Stimulated activated CD8-positive, alpha-beta memory T cell treated with anti-CD3 and anti-CD28 coated beads, Interleukin-2, amount 100 ng/mL, for 1 hour (primary cell): ENCODE data around the gene ACMSD.
"Not testable (repeated sequence)": the region's sequence is repeated elsewhere in the genome, so short reads cannot be mapped to it uniquely, and the experiment has no call there.

ENCODE experiments used
- DNase-seq, 2 donors: peaks; one replicate each; pipeline ENCODE4 v3.0.0-alpha.2; 2020; ENCODE audit warnings: low read depth in 2 of 2

The ACMSD gene

GRCh38 chr2:134838143-134838620 lies at the start of gene ACMSD:
Gene ACMSD, plus strand, starts transcription at chr2:134838616. Its CDS starts 67 bp downstream, at chr2:134838683.
- DNase-seq = no peak

DNA sequence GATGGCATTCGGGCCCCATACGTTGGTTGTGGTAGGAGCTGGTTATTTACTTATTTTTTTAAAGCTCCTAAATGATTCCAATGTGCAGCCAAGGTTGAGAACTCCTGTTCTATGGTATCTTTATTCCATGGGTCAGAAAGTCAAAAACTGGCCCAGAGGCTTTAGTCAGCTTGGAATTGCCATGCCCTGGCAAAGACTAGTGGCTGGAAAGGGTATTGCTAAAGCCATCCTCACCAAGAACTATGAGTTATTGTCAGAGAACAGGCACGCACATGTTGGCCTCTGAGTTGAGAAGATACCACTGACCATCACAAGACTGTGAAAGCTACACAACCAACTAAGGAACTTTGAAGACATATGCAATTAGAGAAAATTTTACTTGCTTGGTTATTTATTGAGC lies 47.9 kb upstream of the ACMSD start:
- no peak for DNase-seq

DNA sequence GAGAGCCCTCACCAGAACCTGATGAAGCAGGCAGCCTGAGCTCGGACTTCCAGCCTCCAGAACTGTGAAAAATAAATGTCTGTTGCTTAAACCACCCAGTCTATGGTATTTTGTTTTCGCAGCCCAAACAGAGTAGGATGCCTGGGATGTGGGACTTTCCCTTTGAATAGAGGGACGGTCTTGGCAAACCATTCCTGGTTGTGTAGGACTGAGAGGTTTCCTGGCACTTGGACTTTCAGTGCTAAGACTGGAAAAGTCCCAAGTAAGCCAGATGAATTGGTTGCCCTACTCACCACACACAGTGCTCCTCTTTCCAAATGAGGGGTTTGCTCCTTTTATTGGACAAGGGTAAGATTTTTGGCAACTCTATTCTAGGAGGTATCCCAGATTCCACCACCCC lies 46.8 kb upstream of the ACMSD start:
- no peak for DNase-seq

- DNase-seq = no peak
Measured at GRCh38 chr2:134792186-134792585, 46.2 kb upstream of the ACMSD start.

DNA sequence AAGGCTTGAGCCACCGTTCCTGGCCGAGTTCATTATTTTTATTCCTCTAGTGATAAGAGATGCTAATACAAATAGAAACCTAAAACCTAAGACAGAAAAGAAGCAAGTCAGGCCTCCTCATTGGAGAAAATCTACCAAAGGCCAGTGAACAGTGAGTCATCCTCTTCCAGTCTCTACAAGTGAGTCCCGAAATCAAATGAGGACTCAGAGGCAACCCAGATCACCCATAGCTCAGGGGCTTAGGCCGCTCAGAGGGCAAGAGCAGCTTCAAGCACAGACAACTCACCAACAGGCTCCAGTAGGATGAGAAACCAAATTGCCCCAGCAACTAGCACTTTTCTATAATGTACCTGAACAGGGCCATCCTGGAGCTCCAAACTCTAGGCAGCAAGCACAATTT lies 42.7 kb upstream of the ACMSD start:
- DNase-seq = no peak

DNA sequence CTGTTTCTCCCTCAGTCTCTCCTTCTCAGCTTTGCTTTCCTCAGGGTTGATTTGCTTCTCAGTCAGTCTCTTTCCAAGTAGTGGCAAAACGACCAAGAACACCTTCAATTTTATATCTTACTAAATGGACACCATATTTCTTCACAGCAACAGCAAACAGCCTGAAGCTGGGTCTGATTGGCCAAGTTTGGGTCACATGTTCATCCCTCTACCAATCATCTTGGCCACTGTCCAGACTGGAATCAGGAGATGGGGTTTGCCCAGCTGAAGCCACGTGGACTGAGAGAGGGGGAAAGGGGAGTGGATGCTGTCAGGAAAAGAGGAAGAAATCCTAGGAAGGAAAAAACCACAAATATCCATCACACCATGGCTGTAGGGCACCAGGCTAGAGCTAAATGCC lies 42.0 kb upstream of the ACMSD start:
- DNase-seq = no peak

GRCh38 chr2:134799936-134800335 lies 38.5 kb upstream of the ACMSD start:
- no peak for DNase-seq

DNA sequence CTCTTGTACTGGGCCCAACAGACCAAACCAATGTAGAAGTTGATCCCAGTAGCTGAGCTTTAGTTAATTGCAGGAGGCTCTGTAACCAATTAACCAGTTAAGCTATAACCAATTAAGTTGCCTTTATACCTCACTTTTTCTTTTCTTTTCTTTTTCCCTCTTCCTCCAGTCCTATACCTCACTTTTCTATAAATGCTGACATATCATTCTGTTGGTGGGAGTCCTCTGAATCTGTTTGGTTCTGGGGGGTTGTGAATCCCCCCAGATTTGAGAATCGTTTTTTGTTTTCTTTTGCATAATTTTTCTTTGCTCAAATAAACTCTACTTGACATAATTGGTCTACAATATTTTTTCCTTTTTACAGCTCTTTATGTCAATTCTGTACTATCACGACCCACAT lies 38.1 kb upstream of the ACMSD start:
- DNase-seq = no peak

DNA sequence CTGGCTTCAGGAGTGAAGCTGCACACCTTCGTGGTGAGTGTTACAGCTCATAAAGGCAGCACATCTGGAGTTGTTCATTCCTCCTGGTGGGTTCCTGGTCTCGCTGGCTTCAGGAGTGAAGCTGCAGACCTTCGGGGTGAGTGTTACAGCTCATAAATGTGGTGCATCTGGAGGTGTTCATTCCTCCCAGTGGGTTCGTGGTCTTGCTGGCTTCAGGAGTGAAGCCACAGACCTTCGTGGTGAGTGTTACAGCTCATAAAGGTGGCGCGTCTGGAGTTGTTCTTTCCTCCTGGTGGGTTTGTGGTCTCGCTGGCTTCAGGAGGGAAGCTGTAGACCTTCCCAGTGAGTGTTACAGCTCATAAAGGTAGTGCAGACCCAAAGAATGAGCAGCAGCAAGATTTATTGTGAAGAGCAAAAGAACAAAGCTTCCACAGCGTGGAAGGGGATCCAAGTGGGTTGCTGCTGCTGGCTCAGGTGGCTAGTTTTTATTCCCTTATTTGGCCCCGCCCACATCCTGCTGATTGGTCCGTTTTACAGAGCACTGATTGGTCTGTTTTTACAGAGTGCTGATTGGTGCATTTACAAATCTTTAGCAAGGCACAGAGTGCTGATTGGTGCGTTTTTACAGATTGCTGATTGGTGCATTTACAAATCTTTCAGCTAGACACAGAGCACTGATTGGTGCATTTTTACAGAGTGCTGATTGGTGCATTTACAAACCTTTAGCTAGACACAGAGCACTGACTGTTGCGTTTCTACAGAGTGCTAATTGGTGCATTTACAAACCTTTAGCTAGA lies 34.6 kb upstream of the ACMSD start:
- not testable (repeated sequence) for DNase-seq

DNA sequence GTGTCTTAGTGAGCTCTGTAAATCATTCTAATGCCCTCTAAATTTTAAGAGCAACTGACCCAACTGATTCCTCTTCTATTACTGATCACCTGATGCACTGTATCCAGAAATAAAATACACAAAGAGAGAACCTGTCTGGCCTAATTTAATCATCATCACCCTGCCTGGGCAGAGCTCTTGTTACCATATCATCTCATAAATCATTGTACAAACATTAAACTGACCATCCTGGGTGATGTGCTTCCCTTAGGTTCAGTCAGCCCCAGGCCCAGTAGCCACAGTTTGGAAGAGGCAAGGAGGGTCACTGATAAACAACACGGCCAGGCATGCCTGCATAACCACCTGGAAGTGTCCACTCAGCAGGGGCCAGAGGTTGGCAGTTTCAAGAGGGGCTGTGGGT lies 22.7 kb upstream of the ACMSD start:
- DNase-seq = no peak

- DNase-seq = no peak
Measured at GRCh38 chr2:134818321-134818720, 20.1 kb upstream of the ACMSD start.

GRCh38 chr2:134819334-134819733 lies 19.1 kb upstream of the ACMSD start:
- DNase-seq = no peak

DNA sequence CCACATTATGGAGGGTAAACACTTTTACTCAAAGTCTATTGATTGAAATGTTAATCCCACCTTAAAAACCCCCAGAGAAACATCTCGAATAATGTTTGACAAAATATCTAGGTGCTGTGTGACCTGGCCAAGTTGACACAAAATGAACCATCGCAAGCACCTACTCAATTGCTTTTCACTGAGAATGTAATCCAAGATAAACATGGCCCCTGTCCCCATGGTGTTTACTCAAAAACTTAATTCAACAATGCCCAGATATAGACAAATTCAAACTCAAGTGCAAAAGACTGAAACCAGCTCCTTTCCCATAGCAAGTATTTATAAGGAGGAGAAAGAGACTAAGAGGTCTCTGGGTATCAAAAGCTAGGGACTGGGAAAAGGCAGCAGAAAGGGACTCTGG lies 15.0 kb upstream of the ACMSD start:
- DNase-seq = no peak

DNA sequence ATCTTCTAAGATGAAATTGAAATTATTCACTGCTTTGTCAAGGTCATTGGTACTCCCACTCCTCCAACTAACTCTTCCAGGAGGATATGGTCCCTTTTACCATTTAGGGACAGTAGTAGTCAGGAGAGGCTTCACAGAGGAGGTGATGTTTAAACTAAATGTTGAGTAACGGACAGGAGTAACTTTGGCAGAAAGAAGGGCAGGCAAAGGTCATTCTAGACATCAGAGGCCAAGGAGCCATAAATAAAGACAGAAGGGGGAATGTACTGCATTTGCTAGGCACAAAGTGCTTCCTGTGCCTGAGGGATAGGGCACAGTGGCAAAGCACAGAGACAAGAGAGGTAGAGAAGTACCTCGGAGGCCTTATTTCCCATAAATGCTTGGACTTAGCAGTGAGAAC lies 14.6 kb upstream of the ACMSD start:
- DNase-seq = no peak

DNA sequence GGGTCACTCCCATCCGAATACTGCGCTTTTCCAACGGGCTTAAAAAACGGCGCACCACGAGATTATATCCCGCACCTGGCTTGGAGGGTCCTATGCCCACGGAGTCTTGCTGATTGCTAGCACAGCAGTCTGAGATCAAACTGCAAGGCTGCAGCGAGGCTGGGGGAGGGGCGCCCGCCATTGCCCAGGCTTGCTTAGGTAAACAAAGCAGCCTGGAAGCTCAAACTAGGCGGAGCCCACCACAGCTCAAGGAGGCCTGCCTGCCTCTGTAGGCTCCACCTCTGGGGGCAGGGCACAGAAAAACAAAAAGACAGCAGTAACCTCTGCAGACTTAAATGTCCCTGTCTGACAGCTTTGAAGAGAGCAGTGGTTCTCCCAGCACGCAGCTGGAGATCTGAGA lies 12.7 kb upstream of the ACMSD start:
- not testable (repeated sequence) for DNase-seq

- DNase-seq = no peak
Measured at GRCh38 chr2:134835471-134835870, 2.9 kb upstream of the ACMSD start.

GRCh38 chr2:134836986-134837385 lies 1.4 kb upstream of the ACMSD start:
- DNase-seq = no peak

DNA sequence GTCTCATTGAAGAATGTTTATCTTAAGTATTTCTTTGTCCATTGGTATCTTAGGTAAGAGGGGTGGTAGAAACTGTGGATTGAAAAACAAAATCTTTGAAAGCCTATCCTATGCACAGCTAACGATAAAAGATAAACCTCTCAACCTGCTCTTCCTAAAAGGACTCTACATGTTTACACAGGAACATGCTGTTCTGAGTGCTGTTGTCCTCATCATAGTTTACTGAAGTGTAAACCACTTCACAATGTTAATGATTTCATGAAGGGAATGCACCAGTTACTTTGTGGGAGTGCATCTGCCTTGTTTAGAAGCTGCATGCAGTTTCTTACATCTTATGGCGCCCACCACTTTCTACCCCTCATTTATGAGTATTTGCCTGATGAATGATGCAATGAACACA lies 1.2 kb downstream of the ACMSD start:
- no peak for DNase-seq

- DNase-seq = no peak
Measured at GRCh38 chr2:134842930-134843490, 4.6 kb downstream of the ACMSD start.

DNA sequence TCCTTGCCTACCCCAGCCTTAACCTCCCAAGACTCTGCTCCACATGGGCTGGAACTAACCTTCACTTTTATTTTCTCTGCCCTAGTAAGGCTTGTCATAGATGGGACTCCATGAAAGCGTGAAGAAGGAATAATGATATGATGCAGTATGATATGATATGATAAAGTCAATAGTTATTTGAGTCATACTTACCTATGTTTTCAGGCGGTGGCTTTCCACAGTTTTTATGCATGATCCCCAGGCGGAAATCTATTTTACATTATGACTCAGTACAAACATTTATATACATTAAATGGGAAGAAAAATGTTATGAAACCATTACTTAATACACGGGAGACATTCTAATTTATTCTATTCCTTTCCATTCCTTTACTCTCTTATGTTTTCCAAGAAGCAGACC lies 5.6 kb downstream of the ACMSD start:
- DNase-seq = no peak

- no peak for DNase-seq
Measured at GRCh38 chr2:134845028-134845427, 6.6 kb downstream of the ACMSD start.

DNA sequence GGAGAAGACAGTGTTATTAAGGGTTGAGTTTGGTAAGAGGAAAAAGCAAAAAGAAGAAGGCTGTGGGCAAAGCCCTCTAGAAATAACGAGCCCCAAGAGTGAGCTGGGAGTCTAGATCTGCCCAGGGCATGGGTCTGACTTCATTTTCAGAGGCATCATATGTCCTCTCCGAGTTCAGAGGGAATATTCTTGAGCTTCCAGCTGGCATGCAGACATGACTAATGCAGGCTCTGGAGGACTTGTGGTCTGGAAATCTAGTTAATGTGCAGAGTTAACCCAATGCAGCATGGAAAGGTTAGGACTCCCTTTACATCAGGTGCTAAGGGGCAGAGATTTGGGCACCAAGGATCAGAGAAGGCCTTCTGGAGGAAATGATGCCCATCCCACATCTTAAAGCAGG lies 7.3 kb downstream of the ACMSD start:
- DNase-seq = no peak

GRCh38 chr2:134846213-134846612 lies 7.8 kb downstream of the ACMSD start:
- no peak for DNase-seq

DNA sequence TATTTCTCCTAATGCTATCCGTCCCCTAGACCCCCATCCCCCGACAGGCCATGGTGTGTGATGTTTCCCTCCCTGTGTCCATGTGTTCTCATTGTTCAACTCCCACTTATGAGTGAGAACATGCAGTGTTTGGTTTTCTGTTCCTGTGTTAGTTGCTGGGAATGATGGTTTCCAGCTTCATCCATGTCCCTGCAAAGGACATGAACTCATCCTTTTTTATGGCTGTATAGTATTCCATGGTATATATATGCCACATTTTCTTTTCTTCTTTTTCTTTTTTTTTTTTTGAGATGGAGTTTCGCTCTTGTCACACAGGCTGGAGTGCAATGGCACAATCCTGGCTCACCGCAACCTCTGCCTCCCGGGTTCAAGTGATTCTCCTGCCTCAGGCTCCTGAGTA lies 9.2 kb downstream of the ACMSD start:
- not testable (repeated sequence) for DNase-seq
